ENCODE results near the gene EIF2B1.

The EIF2B1 gene

GRCh38 chr12:123633379-123634141 lies at the start of gene EIF2B1, which contains the start of gene GTF2H3:
Gene EIF2B1, minus strand, starts transcription at chr12:123633686. Its CDS starts 129 bp downstream, at chr12:123633557.
Gene GTF2H3, plus strand, starts transcription at chr12:123633829. Its CDS starts 31 bp downstream, at chr12:123633860.
- peak; percentile 88 for DNase-seq (ENCODE audit: low spot score)

GRCh38 chr12:123681605-123682004 lies 48.1 kb upstream of the EIF2B1 start:
- DNase-seq (ENCODE audit: low spot score) = no peak

- no peak for DNase-seq (ENCODE audit: low spot score)
These were observed 45.5 kb upstream of the EIF2B1 start for GRCh38 chr12:123678981-123679380.

GRCh38 chr12:123676616-123677320 lies 43.3 kb upstream of the EIF2B1 start:
- DNase-seq (ENCODE audit: low spot score) = no peak

GRCh38 chr12:123675436-123675835 lies 42.0 kb upstream of the EIF2B1 start:
- no peak for DNase-seq (ENCODE audit: low spot score)

GRCh38 chr12:123671876-123672275 lies 38.4 kb upstream of the EIF2B1 start:
- no peak for DNase-seq (ENCODE audit: low spot score)

GRCh38 chr12:123670882-123671728 lies 37.6 kb upstream of the EIF2B1 start, which contains the start of gene TCTN2:
Gene TCTN2, plus strand, starts transcription at chr12:123671113. Its CDS starts 128 bp downstream, at chr12:123671241.
- DNase-seq (ENCODE audit: low spot score) = peak; percentile 88

GRCh38 chr12:123667771-123668170 lies 34.3 kb upstream of the EIF2B1 start:
- DNase-seq (ENCODE audit: low spot score) = no peak

- no peak for DNase-seq (ENCODE audit: low spot score)
These were observed 26.7 kb upstream of the EIF2B1 start for GRCh38 chr12:123659996-123660727.

- DNase-seq (ENCODE audit: low spot score) = no peak
These were observed 23.7 kb upstream of the EIF2B1 start for GRCh38 chr12:123657211-123657610.

- DNase-seq (ENCODE audit: low spot score) = no peak
These were observed 22.9 kb upstream of the EIF2B1 start for GRCh38 chr12:123656392-123656791.

GRCh38 chr12:123655420-123655819 lies 21.9 kb upstream of the EIF2B1 start:
- DNase-seq (ENCODE audit: low spot score) = no peak

- no peak for DNase-seq (ENCODE audit: low spot score)
These were observed 20.7 kb upstream of the EIF2B1 start for GRCh38 chr12:123654129-123654701.

- DNase-seq (ENCODE audit: low spot score) = no peak
These were observed 14.9 kb upstream of the EIF2B1 start for GRCh38 chr12:123648401-123648800.

- DNase-seq (ENCODE audit: low spot score) = no peak
These were observed 12.4 kb upstream of the EIF2B1 start for GRCh38 chr12:123645878-123646277.

GRCh38 chr12:123645380-123645779 lies 11.9 kb upstream of the EIF2B1 start:
- DNase-seq (ENCODE audit: low spot score) = no peak

- DNase-seq (ENCODE audit: low spot score) = no peak
These were observed 10.4 kb upstream of the EIF2B1 start for GRCh38 chr12:123643911-123644310.

- DNase-seq (ENCODE audit: low spot score) = no peak
These were observed 666 bp upstream of the EIF2B1 start for GRCh38 chr12:123634142-123634561.

- no peak for DNase-seq (ENCODE audit: low spot score)
These were observed 11.6 kb downstream of the EIF2B1 start for GRCh38 chr12:123621619-123622530.

GRCh38 chr12:123621101-123621500 lies 12.4 kb downstream of the EIF2B1 start:
- no peak for DNase-seq (ENCODE audit: low spot score)

All from hematopoietic multipotent progenitor cell treated with erythropoietin and hydrocortisone succinate and interleukin-3 and kit ligand, for 17 days (in vitro differentiated cells).